Endothelial cell of umbilical vein (primary cell): ENCODE data around the gene ARMH4. TPM values are rescaled to one million over a fixed set of nuclear protein-coding genes. Genes with fewer than 3 reads are reported as not detected.

Source experiments
- BruUV-seq: library from RNA; stranded (reverse); fragments of 400-500 nt; replicated peaks from 2 replicates; lab custom pipeline; 2021; lab: Mats Ljungman, UMichigan
- CTCF ChIA-PET: fragments of 300-600, 350-600 bp; sonication (Branson Sonifier 250); formaldehyde crosslinking; loops from one replicate; lab custom pipeline; 2021; ENCODE audit warnings: antibody characterized with exemption, inconsistent platforms; lab: Charles Lee
- POLR2A ChIA-PET: fragments of 300-600, 350-600 bp; sonication (Branson Sonifier 250); formaldehyde crosslinking; loops from one replicate; lab custom pipeline; 2021; ENCODE audit warnings: antibody characterized with exemption, inconsistent platforms; lab: Charles Lee
- DNase-seq: peaks from one replicate; pipeline ENCODE4 v3.0.0-alpha.2; 2011; ENCODE audit warnings: low read depth, low spot score
- FAIRE-seq: peaks from 2 replicates; lab custom pipeline; 2011; peaks lifted over from hg19 to GRCh38; lab: Jason Lieb, UNC
- H2AFZ ChIP-seq: 2 replicates; pipeline ENCODE4 v1.6.0; 2012; ENCODE audit warnings: low read depth, low read length, control low read depth, inconsistent platforms
- H3K27ac ChIP-seq: 2 replicates; pipeline ENCODE4 v1.5.1; 2011; ENCODE audit warnings: low read depth, mild to moderate bottlenecking, control low read depth, low read length, moderate library complexity; ENCODE audit not compliant: insufficient read depth
- H3K27me3 ChIP-seq, 2 experiments: 2 replicates each; pipeline versions ENCODE4 v1.6.0 to v1.6.1; 2011; ENCODE audit warnings: low read length in 2 of 2, mixed read lengths in 1 of 2; ENCODE audit not compliant: control insufficient read depth in 2 of 2, insufficient read depth in 2 of 2
- H3K36me3 ChIP-seq, 2 experiments: 2 replicates in 1 of 2; 3 replicates in 1 of 2; pipeline ENCODE4 v1.5.1; 2011; ENCODE audit warnings: low read length in 2 of 2, mild to moderate bottlenecking in 1 of 2, moderate library complexity in 1 of 2; ENCODE audit not compliant: control insufficient read depth in 2 of 2, insufficient read depth in 2 of 2; ENCODE audit errors: extremely low read depth in 1 of 2
- H3K4me1 ChIP-seq: 3 replicates; pipeline ENCODE4 v1.5.1; 2011; ENCODE audit warnings: mild to moderate bottlenecking, low read length; ENCODE audit not compliant: control insufficient read depth, insufficient read depth; ENCODE audit errors: extremely low read depth
- H3K4me2 ChIP-seq: 2 replicates; pipeline ENCODE4 v1.6.1; 2011; ENCODE audit warnings: low read length, control low read depth, mixed read lengths; ENCODE audit not compliant: insufficient read depth
- H3K4me3 ChIP-seq, 3 experiments: fragments of 200-600 bp in 1 of 3; sonication (generic), shearing (Covaris generic) in 1 of 3; replicated peaks in 1 of 3; 2 replicates each; pipeline ENCODE4 v1.5.1; 2011 to 2016; ENCODE audit warnings: control low read depth in 3 of 3, low read length in 3 of 3, mild to moderate bottlenecking in 2 of 3, inconsistent platforms in 1 of 3, low read depth in 1 of 3, moderate library complexity in 1 of 3; ENCODE audit not compliant: insufficient read depth in 1 of 3
- H3K79me2 ChIP-seq: 2 replicates; pipeline ENCODE4 v1.6.0; 2012; ENCODE audit warnings: low read length, inconsistent platforms; ENCODE audit not compliant: control insufficient read depth, insufficient read depth
- H3K9ac ChIP-seq: replicated peaks from 2 replicates; pipeline ENCODE3; 2011; ENCODE audit warnings: low read length, control low read depth; ENCODE audit not compliant: insufficient read depth; ENCODE audit errors: extremely low read depth
- H3K9me1 ChIP-seq: replicated peaks from 3 replicates; pipeline ENCODE4 v1.6.0; 2011; ENCODE audit warnings: mild to moderate bottlenecking, low read length; ENCODE audit not compliant: control insufficient read depth, insufficient read depth; ENCODE audit errors: extremely low read depth
- H3K9me3 ChIP-seq: replicated peaks from 2 replicates; pipeline ENCODE4 v1.5.1; 2012; ENCODE audit warnings: low read length, inconsistent platforms; ENCODE audit not compliant: control insufficient read depth, insufficient read depth
- H4K20me1 ChIP-seq: replicated peaks from 2 replicates; pipeline ENCODE3; 2011; ENCODE audit warnings: mild to moderate bottlenecking, low read length; ENCODE audit not compliant: control insufficient read depth, insufficient read depth; ENCODE audit errors: extremely low read depth
- CTCF ChIP-seq, 2 donors: IDR thresholded peaks; 1 replicate in 1 of 2; 2 replicates in 1 of 2; pipeline ENCODE4 v1.5.1; 2011; ENCODE audit warnings: low read length in 2 of 2, mild to moderate bottlenecking in 2 of 2, moderate library complexity in 2 of 2, control low read depth in 1 of 2, inconsistent platforms in 1 of 2, low read depth in 1 of 2; ENCODE audit not compliant: insufficient read depth in 1 of 2; ENCODE audit errors: extremely low read depth in 1 of 2
- EZH2 ChIP-seq: IDR thresholded peaks from 2 replicates; pipeline ENCODE4 v1.6.1; 2012; ENCODE audit warnings: borderline replicate concordance, low read depth, mild to moderate bottlenecking, moderate library complexity, low read length, inconsistent platforms; ENCODE audit not compliant: severe bottlenecking
- FOS ChIP-seq: IDR thresholded peaks from 2 replicates; pipeline ENCODE4 v1.6.1; 2011; ENCODE audit warnings: mild to moderate bottlenecking, low read length, moderate library complexity, borderline replicate concordance; ENCODE audit not compliant: insufficient read depth
- GATA2 ChIP-seq: IDR thresholded peaks from 2 replicates; pipeline ENCODE4 v1.7.0; 2011; ENCODE audit warnings: low read depth, mild to moderate bottlenecking, moderate library complexity, mixed read lengths, low read length; ENCODE audit not compliant: insufficient read length, insufficient read depth
- JUN ChIP-seq: IDR thresholded peaks from 2 replicates; pipeline ENCODE4 v1.6.1; 2011; ENCODE audit warnings: borderline replicate concordance, low read depth; ENCODE audit not compliant: insufficient read length, insufficient read depth
- MYC ChIP-seq: IDR thresholded peaks from one replicate; pipeline ENCODE4 v1.6.1; 2011; ENCODE audit warnings: mild to moderate bottlenecking, low read depth, low read length
- POLR2A ChIP-seq: IDR thresholded peaks from 2 replicates; pipeline ENCODE4 v1.6.1; 2012; ENCODE audit warnings: low read depth, mild to moderate bottlenecking, control low read depth, low read length
- POLR2AphosphoS5 ChIP-seq: IDR thresholded peaks from 2 replicates; pipeline ENCODE4 v1.6.1; 2012; ENCODE audit warnings: low read depth, mild to moderate bottlenecking, control low read depth, low read length, moderate library complexity; ENCODE audit not compliant: insufficient read depth
- dilution Hi-C: fragments of 300-500 bp; cut with MboI; formaldehyde crosslinking; loops from one replicate; pipeline ENCODE4 v1.15.0; 2019; ENCODE audit warnings: low sequenced_read_pairs; ENCODE audit not compliant: extremely low pct_ligation_motif_present
- intact Hi-C: fragments of 100-400 bp; cut with micrococcal nuclease; formaldehyde crosslinking; loops from one replicate; pipeline ENCODE4 v1.10.0; 2022
- polyA plus RNA-seq, 4 experiments: library from polyadenylated mRNA; depleted of rRNA in 3 of 4; stranded (reverse) in 3 of 4; unstranded in 1 of 4; fragments of >200 nt; gene quantifications; 2 replicates each; pipeline versions ENCODE4 v1.2.1 to v1.2.3, GENCODE V29; 2011 to 2012; ENCODE audit warnings: missing spikeins in 1 of 4
- total RNA-seq: library from RNA; stranded (reverse); gene quantifications from 2 replicates; pipeline ENCODE4 v1.2.3, GENCODE V29; 2021
- TF ChIP-seq, protein P1 (sequence below): IDR thresholded peaks from 2 replicates; pipeline ENCODE4 v1.6.1; 2011; ENCODE audit not compliant: insufficient read depth, insufficient read length

The ARMH4 gene
- total and polyA plus RNA-seq, 2 donors (not counting 3 experiments of a cell fraction or from before 2014, with no cell fraction given), result 1.1 to 3.0 TPM

DNA sequence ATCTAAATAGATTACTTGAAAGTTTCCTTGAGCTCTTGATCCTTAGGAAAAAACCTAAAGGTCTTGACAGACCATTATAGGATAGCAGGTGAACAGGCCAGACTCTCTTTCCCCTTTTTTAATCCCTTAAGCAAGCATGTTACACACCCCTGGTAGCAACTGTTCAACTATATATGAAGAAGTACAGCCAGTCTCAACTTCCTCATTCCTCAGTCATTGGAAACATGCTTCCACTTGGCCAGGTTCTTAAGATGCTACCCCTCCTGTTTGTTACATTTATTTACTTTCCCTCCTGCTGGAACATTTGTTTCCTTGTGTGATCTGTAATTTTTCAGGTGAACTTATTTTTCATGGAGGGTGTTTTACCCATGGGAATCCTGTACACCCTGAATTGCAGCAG lies 124.1 kb downstream of the ARMH4 start:
- CTCF ChIA-PET, result no interaction called here
- Histone ChIP-seq H3K36me3 (no peaks in the 10 kb centered on the region), H2AFZ (no peak overlapping the region), H3K9me3 (no peaks in the 10 kb centered on the region), H3K4me1 (no peaks in the 10 kb centered on the region), H4K20me1 (no peaks in the 10 kb centered on the region), H3K79me2 (no peaks in the 10 kb centered on the region), H3K9me1 (no peaks in the 10 kb centered on the region), H3K4me3 (no peak overlapping the region), H3K4me2 (no peak overlapping the region), H3K9ac (no peak overlapping the region), H3K27me3 (no peaks in the 10 kb centered on the region), H3K27ac (no peak overlapping the region)
- DNase-seq (no peak), FAIRE-seq (no peak)
- POLR2A ChIA-PET, result no interaction called here
- no TSS peak for BruUV-seq
- dilution Hi-C loops, result no loop called here
- TF ChIP-seq, protein P1, sequence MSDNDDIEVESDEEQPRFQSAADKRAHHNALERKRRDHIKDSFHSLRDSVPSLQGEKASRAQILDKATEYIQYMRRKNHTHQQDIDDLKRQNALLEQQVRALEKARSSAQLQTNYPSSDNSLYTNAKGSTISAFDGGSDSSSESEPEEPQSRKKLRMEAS, result no peak
- TF ChIP-seq CTCF (IDR thresholded peaks at IDR 0.05; ENCODE audit: extremely low read depth in 1 of 2, insufficient read depth in 1 of 2, low read depth in 1 of 2, low read length in 2 of 2) (no peak), FOS (no peak), POLR2A (no peak), JUN (no peak), MYC (no peak), EZH2 (no peak), GATA2 (no peak), POLR2AphosphoS5 (no peak)
- intact Hi-C loops, result no loop called here
